Loucy (cell line): ENCODE data around the gene MAPRE2.

Experiments
- H2AFZ ChIP-seq: fragments of 200-600 bp; sonication (generic); 2 replicates; pipeline ENCODE4 v1.6.0; 2016; ENCODE audit warnings: antibody characterized with exemption, mild to moderate bottlenecking, low read length, moderate library complexity
- H3F3A ChIP-seq: fragments of 200-600 bp; 2 replicates; pipeline ENCODE4 v1.6.0; 2016; ENCODE audit warnings: antibody characterized with exemption, low read depth, mild to moderate bottlenecking
- H3K27me3 ChIP-seq: fragments of 200-600 bp; sonication (generic); 2 replicates; pipeline ENCODE4 v1.6.1; 2014; ENCODE audit warnings: low read length, mild to moderate bottlenecking; ENCODE audit not compliant: insufficient read depth, poor library complexity, severe bottlenecking
- H3K36me3 ChIP-seq: fragments of 200-600 bp; sonication (generic); 2 replicates; pipeline ENCODE4 v1.6.1; 2016; ENCODE audit warnings: low read length; ENCODE audit not compliant: insufficient read depth
- H3K4me1 ChIP-seq: fragments of 200-600 bp; sonication (generic); 2 replicates; pipeline ENCODE4 v1.5.1; 2014; ENCODE audit warnings: low read length, mild to moderate bottlenecking; ENCODE audit not compliant: insufficient read depth, poor library complexity, severe bottlenecking
- H3K4me2 ChIP-seq: fragments of 200-600 bp; sonication (generic); 2 replicates; pipeline ENCODE4 v1.6.0; 2014; ENCODE audit warnings: antibody characterized with exemption, low read length, low read depth, mild to moderate bottlenecking; ENCODE audit not compliant: poor library complexity, severe bottlenecking
- H3K4me3 ChIP-seq: fragments of 200-600 bp; sonication (generic); 2 replicates; pipeline ENCODE4 v1.5.1; 2014; ENCODE audit warnings: low read length, mild to moderate bottlenecking, mixed read lengths; ENCODE audit not compliant: poor library complexity, severe bottlenecking
- H3K79me2 ChIP-seq: fragments of 200-600 bp; sonication (generic); 2 replicates; pipeline ENCODE4 v1.6.1; 2014; ENCODE audit warnings: low read length; ENCODE audit not compliant: insufficient read depth
- H3K9ac ChIP-seq: fragments of 200-600 bp; sonication (generic); 2 replicates; pipeline ENCODE4 v1.6.0; 2014; ENCODE audit warnings: mild to moderate bottlenecking, low read depth, low read length, moderate library complexity; ENCODE audit not compliant: poor library complexity, severe bottlenecking
- H3K9me2 ChIP-seq: fragments of 200-600 bp; sonication (generic); replicated peaks from 2 replicates; pipeline ENCODE4 v1.6.1; 2016; ENCODE audit warnings: low read depth, low read length, mixed read lengths
- H3K9me3 ChIP-seq: fragments of 200-600 bp; sonication (generic); 2 replicates; pipeline ENCODE4 v1.6.1; 2014; ENCODE audit warnings: mild to moderate bottlenecking, antibody characterized with exemption, low read length, low read depth; ENCODE audit not compliant: insufficient read depth
- H4K20me1 ChIP-seq: fragments of 200-600 bp; sonication (generic); 2 replicates; pipeline ENCODE4 v1.6.0; 2014; ENCODE audit warnings: antibody characterized with exemption, low read length, mild to moderate bottlenecking; ENCODE audit not compliant: insufficient read depth, poor library complexity, severe bottlenecking
- EZH2phosphoT487 ChIP-seq: fragments of 200-600 bp; IDR thresholded peaks from 2 replicates; pipeline ENCODE4 v1.6.1; 2018; ENCODE audit warnings: antibody characterized with exemption, mild to moderate bottlenecking, moderate library complexity, borderline replicate concordance
- TF ChIP-seq, protein P1 (sequence below): fragments of 200-600 bp; sonication (generic); conservative IDR thresholded peaks from 2 replicates; pipeline ENCODE4 v1.5.1; 2014; ENCODE audit warnings: mild to moderate bottlenecking, antibody characterized with exemption, low read length

The MAPRE2 gene

DNA sequence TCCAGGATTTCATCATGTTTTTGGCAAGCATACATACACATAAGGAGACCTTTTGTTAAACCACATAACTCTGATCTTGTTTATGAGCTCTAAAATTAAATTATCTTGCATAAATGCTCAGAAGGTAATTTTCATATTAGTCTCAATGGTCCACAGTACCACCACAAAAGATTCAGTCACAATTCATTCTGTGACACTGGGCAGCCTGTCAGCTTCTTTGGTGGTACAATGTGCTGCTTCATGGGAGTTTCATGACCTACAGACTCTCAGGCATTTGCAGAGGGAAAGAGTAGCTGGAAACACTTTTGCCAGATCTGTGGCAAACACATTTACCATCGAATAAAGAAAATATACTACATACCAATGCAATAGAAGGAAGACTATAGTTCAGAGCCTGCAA is 148.3 kb downstream of the MAPRE2 start:
- no peaks in the 10 kb centered on the region for H3K9me2 ChIP-seq
- no peak overlapping the region for H2AFZ ChIP-seq
- H3K36me3 ChIP-seq = no peaks in the 10 kb centered on the region
- H3K9ac ChIP-seq = no peak overlapping the region
- no peaks in the 10 kb centered on the region for H3K27me3 ChIP-seq
- H3K4me1 ChIP-seq = no peaks in the 10 kb centered on the region
- no peaks in the 10 kb centered on the region for H3K9me3 ChIP-seq
- no peak for TF ChIP-seq EZH2phosphoT487
- TF ChIP-seq, protein P1, sequence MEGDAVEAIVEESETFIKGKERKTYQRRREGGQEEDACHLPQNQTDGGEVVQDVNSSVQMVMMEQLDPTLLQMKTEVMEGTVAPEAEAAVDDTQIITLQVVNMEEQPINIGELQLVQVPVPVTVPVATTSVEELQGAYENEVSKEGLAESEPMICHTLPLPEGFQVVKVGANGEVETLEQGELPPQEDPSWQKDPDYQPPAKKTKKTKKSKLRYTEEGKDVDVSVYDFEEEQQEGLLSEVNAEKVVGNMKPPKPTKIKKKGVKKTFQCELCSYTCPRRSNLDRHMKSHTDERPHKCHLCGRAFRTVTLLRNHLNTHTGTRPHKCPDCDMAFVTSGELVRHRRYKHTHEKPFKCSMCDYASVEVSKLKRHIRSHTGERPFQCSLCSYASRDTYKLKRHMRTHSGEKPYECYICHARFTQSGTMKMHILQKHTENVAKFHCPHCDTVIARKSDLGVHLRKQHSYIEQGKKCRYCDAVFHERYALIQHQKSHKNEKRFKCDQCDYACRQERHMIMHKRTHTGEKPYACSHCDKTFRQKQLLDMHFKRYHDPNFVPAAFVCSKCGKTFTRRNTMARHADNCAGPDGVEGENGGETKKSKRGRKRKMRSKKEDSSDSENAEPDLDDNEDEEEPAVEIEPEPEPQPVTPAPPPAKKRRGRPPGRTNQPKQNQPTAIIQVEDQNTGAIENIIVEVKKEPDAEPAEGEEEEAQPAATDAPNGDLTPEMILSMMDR = no peak
- no peaks in the 10 kb centered on the region for H3K79me2 ChIP-seq
- no peaks in the 10 kb centered on the region for H4K20me1 ChIP-seq
- H3K4me3 ChIP-seq = no peak overlapping the region
- H3K4me2 ChIP-seq = no peak overlapping the region
- no peaks in the 10 kb centered on the region for H3F3A ChIP-seq

DNA sequence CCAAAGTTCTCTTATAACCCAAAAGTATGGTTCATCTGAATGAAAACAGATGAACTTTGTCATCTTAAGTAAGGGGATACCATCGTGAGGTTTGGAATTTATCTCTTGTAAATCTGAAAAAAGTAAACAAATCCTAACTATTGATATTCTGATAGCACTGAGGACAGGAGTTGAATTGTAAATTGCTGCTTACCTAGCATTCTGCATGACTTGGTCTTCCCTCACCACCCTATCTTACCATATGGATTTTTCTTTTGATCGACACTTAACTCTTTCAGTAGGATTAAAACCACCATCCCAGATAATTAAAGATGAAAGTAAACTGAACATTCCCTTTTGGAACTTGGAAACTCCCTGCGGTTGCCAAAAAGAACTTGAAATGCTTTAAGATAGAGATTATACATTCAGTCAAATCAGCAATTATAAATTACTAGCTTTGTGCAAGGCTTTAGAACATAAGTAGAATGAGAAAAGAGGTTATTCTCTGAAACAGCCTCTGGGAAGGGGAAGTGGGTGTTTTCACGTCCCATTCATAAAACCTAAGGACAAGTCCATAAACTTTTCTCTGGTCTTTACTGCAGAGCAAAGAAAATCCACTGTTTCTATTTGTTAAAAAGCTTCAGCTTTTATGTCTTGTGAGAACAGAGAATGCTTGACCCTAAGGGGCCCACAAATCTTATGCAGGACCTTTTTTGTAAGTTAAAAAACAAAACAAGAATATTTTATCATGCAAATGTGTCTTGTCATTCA is 149.9 kb downstream of the MAPRE2 start:
- Histone ChIP-seq H4K20me1 (no peaks in the 10 kb centered on the region), H3K79me2 (no peaks in the 10 kb centered on the region), H3K4me1 (no peaks in the 10 kb centered on the region), H2AFZ (no peak overlapping the region), H3K9me3 (no peaks in the 10 kb centered on the region), H3F3A (no peaks in the 10 kb centered on the region), H3K9ac (no peak overlapping the region), H3K27me3 (no peaks in the 10 kb centered on the region), H3K36me3 (no peaks in the 10 kb centered on the region), H3K4me2 (no peak overlapping the region), H3K4me3 (no peak overlapping the region), H3K9me2 (no peaks in the 10 kb centered on the region)
- TF ChIP-seq, protein P1 = no peak
- no peak for TF ChIP-seq EZH2phosphoT487

DNA sequence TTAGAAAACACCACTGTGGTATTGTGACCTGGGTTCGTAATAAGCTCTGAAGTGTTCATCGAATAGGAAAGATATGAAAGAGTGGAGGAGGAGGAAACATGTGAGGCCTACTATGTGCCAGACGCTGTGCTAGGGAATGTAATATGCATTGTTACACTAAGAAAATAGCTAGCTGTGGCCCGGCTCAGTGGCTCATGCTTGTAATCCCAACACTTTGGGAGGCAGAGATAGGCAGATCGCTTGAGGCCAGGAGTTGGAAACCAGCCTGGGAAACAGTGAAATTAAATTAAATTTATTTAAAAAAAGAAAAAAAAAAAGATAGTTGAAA is 150.4 kb downstream of the MAPRE2 start:
- Histone ChIP-seq H4K20me1 (no peaks in the 10 kb centered on the region), H3K9me3 (no peaks in the 10 kb centered on the region), H3K4me1 (no peaks in the 10 kb centered on the region), H3K27me3 (no peaks in the 10 kb centered on the region), H3K36me3 (no peaks in the 10 kb centered on the region), H3K9ac (no peak overlapping the region), H3K4me3 (no peak overlapping the region), H3F3A (no peaks in the 10 kb centered on the region), H3K4me2 (no peak overlapping the region), H3K9me2 (no peaks in the 10 kb centered on the region), H3K79me2 (no peaks in the 10 kb centered on the region), H2AFZ (no peak overlapping the region)
- TF ChIP-seq EZH2phosphoT487 = no peak
- TF ChIP-seq, protein P1 = no peak
